GM19043 (cell line): ENCODE results near the gene ELN.

Experiments used
- ATAC-seq: cut with Tn5 transposase; IDR thresholded peaks from one replicate; pipeline ENCODE4 v1.9.1; 2021; ENCODE audit warnings: low read depth; ENCODE audit not compliant: unreplicated experiment

Gene ELN

GRCh38 chr7:74084722-74085578, 57.0 kb downstream of the ELN start:
- ATAC-seq = no peak

- ATAC-seq = no peak
Observed at GRCh38 chr7:74087791-74088453, 59.9 kb downstream of the ELN start.

GRCh38 chr7:74092321-74092963, 64.5 kb downstream of the ELN start:
- no peak for ATAC-seq

- ATAC-seq = peak; percentile 54
Observed at GRCh38 chr7:74092964-74093471, 65.0 kb downstream of the ELN start.

- ATAC-seq = peak; percentile 13
Observed at GRCh38 chr7:74093671-74094223, 65.8 kb downstream of the ELN start.

GRCh38 chr7:74094224-74095101, 66.5 kb downstream of the ELN start:
- peak; percentile 42 for ATAC-seq

GRCh38 chr7:74095135-74095534, 67.2 kb downstream of the ELN start:
- ATAC-seq = no peak

- ATAC-seq = no peak
Observed at GRCh38 chr7:74097937-74098614, 70.1 kb downstream of the ELN start.

- ATAC-seq = no peak
Observed at GRCh38 chr7:74099031-74099430, 71.1 kb downstream of the ELN start.

- ATAC-seq = peak; percentile 93
Observed at GRCh38 chr7:74101061-74101681, 73.2 kb downstream of the ELN start.

- ATAC-seq = no peak
Observed at GRCh38 chr7:74103219-74103772, 75.3 kb downstream of the ELN start.

- ATAC-seq = no peak
Observed at GRCh38 chr7:74104702-74105101, 76.7 kb downstream of the ELN start.

- no peak for ATAC-seq
Observed at GRCh38 chr7:74105992-74106391, 78.0 kb downstream of the ELN start.

GRCh38 chr7:74106846-74107245, 78.9 kb downstream of the ELN start:
- ATAC-seq = no peak

GRCh38 chr7:74115326-74115725, 87.4 kb downstream of the ELN start:
- ATAC-seq = no peak

GRCh38 chr7:74116356-74116755, 88.4 kb downstream of the ELN start:
- ATAC-seq = no peak
